H1 (cell line): ENCODE measurements around the gene TMEM212.

Experiments
- CBX5 ChIP-seq: fragments of 300-800, 300-1000 bp; sonication (generic); IDR thresholded peaks from 2 replicates; pipeline ENCODE4 v1.7.1; 2016; ENCODE audit warnings: antibody characterized with exemption, low read length, low read depth
- CTCF ChIP-seq, 3 experiments: IDR thresholded peaks; 1 replicate in 2 of 3; 2 replicates in 1 of 3; pipeline versions ENCODE4 v1.5.1 to v1.6.1; 2011; ENCODE audit warnings: low read length in 3 of 3, mild to moderate bottlenecking in 3 of 3, inconsistent platforms in 2 of 3, low read depth in 1 of 3, moderate library complexity in 1 of 3; ENCODE audit not compliant: insufficient read depth in 1 of 3; ENCODE audit errors: control extremely low read depth in 1 of 3
- EP300 ChIP-seq, 2 experiments: IDR thresholded peaks; 1 replicate in 1 of 2; 2 replicates in 1 of 2; pipeline ENCODE4 v1.6.1; 2011 to 2012; ENCODE audit warnings: low read depth in 2 of 2, low read length in 2 of 2, mild to moderate bottlenecking in 2 of 2, borderline replicate concordance in 1 of 2, inconsistent platforms in 1 of 2, moderate library complexity in 1 of 2
- EZH2 ChIP-seq: fragments of 200-600 bp; sonication (generic); IDR thresholded peaks from 2 replicates; pipeline ENCODE4 v1.7.1; 2012; ENCODE audit warnings: low read depth, mild to moderate bottlenecking, moderate library complexity, low read length, inconsistent platforms; ENCODE audit not compliant: severe bottlenecking
- GABPA ChIP-seq: IDR thresholded peaks from 2 replicates; pipeline ENCODE4 v1.6.1; 2011; ENCODE audit warnings: mild to moderate bottlenecking, low read length, moderate library complexity, borderline replicate concordance; ENCODE audit not compliant: insufficient read depth
- MAX ChIP-seq: IDR thresholded peaks from 2 replicates; pipeline ENCODE4 v1.6.1; 2012; ENCODE audit warnings: inconsistent platforms
- POLR2A ChIP-seq, 2 experiments: IDR thresholded peaks; 1 replicate in 1 of 2; 2 replicates in 1 of 2; pipeline ENCODE4 v1.6.1; 2011; ENCODE audit warnings: low read depth in 2 of 2, low read length in 2 of 2, mild to moderate bottlenecking in 2 of 2; ENCODE audit errors: control extremely low read depth in 1 of 2
- RAD21 ChIP-seq, 2 experiments: IDR thresholded peaks in 1 of 2; conservative IDR thresholded peaks in 1 of 2; 2 replicates each; pipeline ENCODE4 v1.6.1; 2011; ENCODE audit warnings: low read depth in 2 of 2, low read length in 2 of 2, improper control_type of control experiment in 1 of 2, inconsistent platforms in 1 of 2, mild to moderate bottlenecking in 1 of 2, moderate library complexity in 1 of 2
- SIRT6 ChIP-seq: IDR thresholded peaks from one replicate; pipeline ENCODE4 v1.7.1; 2012; ENCODE audit warnings: low read length, inconsistent platforms
- TF ChIP-seq, protein P1 (sequence below): IDR thresholded peaks from 2 replicates; pipeline ENCODE4 v1.6.1; 2011; ENCODE audit warnings: low read depth, mild to moderate bottlenecking, low read length; ENCODE audit not compliant: insufficient read depth

DNA sequence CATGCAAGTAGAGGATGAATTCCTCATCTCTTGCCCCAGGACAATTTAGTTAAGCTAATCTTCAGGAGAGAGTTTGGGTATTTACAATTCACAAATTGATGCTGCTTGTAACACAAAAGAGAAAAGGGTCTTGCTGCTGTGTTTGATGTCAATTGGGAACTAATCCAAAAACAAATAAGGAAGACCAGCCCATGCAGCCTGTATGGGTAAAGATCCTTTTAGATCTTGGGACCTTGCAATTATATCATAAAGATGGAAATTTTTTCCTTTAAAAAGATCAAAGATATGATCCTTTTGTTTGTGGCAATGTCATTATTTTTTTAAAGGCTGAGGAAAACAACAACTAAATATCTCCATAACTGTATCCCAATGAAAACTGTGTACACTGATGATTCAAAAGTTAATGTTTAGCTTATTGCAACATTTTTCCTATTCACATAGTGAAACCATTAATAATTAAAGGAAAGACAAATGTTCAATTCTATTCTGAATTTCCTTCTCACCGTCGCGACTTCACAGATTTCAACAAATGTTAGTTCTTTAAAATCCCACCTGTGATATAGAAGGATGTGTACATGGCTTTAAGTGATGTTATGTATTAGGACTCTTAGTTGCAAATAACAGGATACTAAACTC, 40.2 kb downstream of the TMEM212 start:
- no peak for TF ChIP-seq POLR2A (IDR thresholded peaks at IDR 0.05; ENCODE audit: control extremely low read depth in 1 of 2, low read depth in 2 of 2, low read length in 2 of 2)
- TF ChIP-seq RAD21 (IDR thresholded peaks at IDR 0.05 in 1 of 2, conservative IDR thresholded peaks at IDR 0.05 in 1 of 2; ENCODE audit: low read depth in 2 of 2, low read length in 2 of 2): no peak
- TF ChIP-seq EP300 (IDR thresholded peaks at IDR 0.05; ENCODE audit: borderline replicate concordance in 1 of 2, low read depth in 2 of 2, low read length in 2 of 2): no peak
- no peak for TF ChIP-seq GABPA
- no peak for TF ChIP-seq CTCF (IDR thresholded peaks at IDR 0.05; ENCODE audit: control extremely low read depth in 1 of 3, insufficient read depth in 1 of 3, low read depth in 1 of 3, low read length in 3 of 3)
- TF ChIP-seq EZH2: no peak
- no peak for TF ChIP-seq CBX5
- TF ChIP-seq MAX: no peak
- TF ChIP-seq, protein P1, sequence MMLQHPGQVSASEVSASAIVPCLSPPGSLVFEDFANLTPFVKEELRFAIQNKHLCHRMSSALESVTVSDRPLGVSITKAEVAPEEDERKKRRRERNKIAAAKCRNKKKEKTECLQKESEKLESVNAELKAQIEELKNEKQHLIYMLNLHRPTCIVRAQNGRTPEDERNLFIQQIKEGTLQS: no peak
- TF ChIP-seq SIRT6: no peak
